Right atrium auricular region (tissue), 2 donors: ENCODE results near the gene GRN. TPM values are rescaled to one million over a fixed set of nuclear protein-coding genes. Genes with fewer than 3 reads are reported as not detected.
"Not testable (repeated sequence)": the region's sequence is repeated elsewhere in the genome, so short reads cannot be mapped to it uniquely, and the experiment has no call there.

ENCODE experiments used
- DNase-seq: peaks from one replicate; pipeline ENCODE4 v3.0.0-alpha.2; 2019; ENCODE audit warnings: low spot score
- H3K27ac ChIP-seq, 2 donors: fragments of 200-600 bp; sonication (generic); 1 replicate in 1 of 2; 2 replicates in 1 of 2; pipeline ENCODE4 v1.5.1; 2016 to 2019
- H3K27me3 ChIP-seq, 2 donors: fragments of 200-600 bp; sonication (generic); one replicate each; pipeline versions ENCODE4 v1.5.1 to v1.6.0; 2017 to 2019
- H3K36me3 ChIP-seq: fragments of 200-600 bp; sonication (generic); one replicate; pipeline ENCODE4 v1.5.1; 2016
- H3K4me1 ChIP-seq, 2 donors: fragments of 200-600 bp; sonication (generic); one replicate each; pipeline versions ENCODE4 v1.5.1 to v1.6.0; 2017 to 2019
- H3K4me3 ChIP-seq, 2 donors: fragments of 200-600 bp; sonication (generic); 1 replicate in 1 of 2; 2 replicates in 1 of 2; pipeline ENCODE4 v1.5.1; 2017 to 2019; ENCODE audit warnings: mild to moderate bottlenecking in 1 of 2, moderate library complexity in 1 of 2
- H3K9me3 ChIP-seq, 2 donors: fragments of 200-600 bp; sonication (generic); one replicate each; pipeline ENCODE4 v1.5.1; 2019
- CTCF ChIP-seq, 2 donors: fragments of 200-600 bp; sonication (generic); IDR thresholded peaks; one replicate each; pipeline ENCODE4 v1.5.1; 2019; ENCODE audit warnings: antibody characterized with exemption in 2 of 2
- total RNA-seq, 2 donors: library from RNA; depleted of rRNA; stranded (reverse); fragments of >200 nt; gene quantifications; one replicate each; pipeline ENCODE4 v1.1.0, GENCODE V29; 2016

The GRN gene
- total RNA-seq, 2 donors from 2014 or later = 258 to 290 TPM

GRCh38 chr17:44362949-44363612 lies 18.0 kb downstream of the GRN start:
- peak overlapping the region in 1 of 2 donors; percentile 32 for H3K27ac ChIP-seq
- peaks cover 0 to 31% of the 10 kb centered on the region in 2 donors for H3K4me1 ChIP-seq
- no peaks in the 10 kb centered on the region for H3K9me3 ChIP-seq
- no peak for TF ChIP-seq CTCF (IDR thresholded peaks at IDR 0.05)
- H3K4me3 ChIP-seq = peak overlapping the region; percentile 47 to 63
- DNase-seq = no peak
- no peaks in the 10 kb centered on the region for H3K36me3 ChIP-seq
- no peaks in the 10 kb centered on the region for H3K27me3 ChIP-seq

- Histone ChIP-seq H3K27ac (peak within 1 kb of the TSS in 1 of 2 donors; percentile 32), H3K36me3 (no peaks in the 10 kb centered on the region), H3K9me3 (no peaks in the 10 kb centered on the region), H3K27me3 (no peaks in the 10 kb centered on the region), H3K4me1 (peaks cover 0 to 31% of the 10 kb centered on the region in 2 donors), H3K4me3 (peak within 1 kb of the TSS; percentile 47 to 63)
- DNase-seq = no peak
- peak; percentile 85 to 93 for TF ChIP-seq CTCF (IDR thresholded peaks at IDR 0.05)
Measured at GRCh38 chr17:44363613-44364159, 18.6 kb downstream of the GRN start, which contains the start of gene FAM171A2. Gene FAM171A2, minus strand, starts transcription at chr17:44363853. Its CDS starts 139 bp downstream, at chr17:44363714.

GRCh38 chr17:44365051-44365450 lies 19.9 kb downstream of the GRN start:
- not testable (repeated sequence) for H3K27me3 ChIP-seq, H3K36me3 ChIP-seq, H3K9me3 ChIP-seq, H3K4me3 ChIP-seq, DNase-seq, H3K27ac ChIP-seq
- peaks cover 0 to 31% of the 10 kb centered on the region in 2 donors for H3K4me1 ChIP-seq

- DNase-seq = no peak
- H3K9me3 ChIP-seq = no peaks in the 10 kb centered on the region
- H3K4me1 ChIP-seq = peaks cover 0 to 16% of the 10 kb centered on the region in 2 donors
- H3K4me3 ChIP-seq = no peak overlapping the region
- TF ChIP-seq CTCF (IDR thresholded peaks at IDR 0.05) = no peak
- no peaks in the 10 kb centered on the region for H3K27me3 ChIP-seq
- no peaks in the 10 kb centered on the region for H3K36me3 ChIP-seq
- H3K27ac ChIP-seq = no peak overlapping the region
Measured at GRCh38 chr17:44367231-44367979, 22.3 kb downstream of the GRN start.

- H3K36me3 ChIP-seq, H3K4me3 ChIP-seq, H3K4me1 ChIP-seq, H3K9me3 ChIP-seq, H3K27me3 ChIP-seq, H3K27ac ChIP-seq, DNase-seq: not testable (repeated sequence)
Measured at GRCh38 chr17:44368391-44369243, 23.5 kb downstream of the GRN start.

- not testable (repeated sequence) for H3K4me1 ChIP-seq, H3K36me3 ChIP-seq, H3K9me3 ChIP-seq, DNase-seq, H3K4me3 ChIP-seq, H3K27me3 ChIP-seq, H3K27ac ChIP-seq
Measured at GRCh38 chr17:44369414-44370023, 24.4 kb downstream of the GRN start.
